HG02852 (cell line): ENCODE data around the gene MYH15.

Experiments used
- ATAC-seq: cut with Tn5 transposase; IDR thresholded peaks from one replicate; pipeline ENCODE4 v1.9.1; 2021; ENCODE audit warnings: mild to moderate bottlenecking, moderate library complexity; ENCODE audit not compliant: unreplicated experiment

MYH15 gene

GRCh38 chr3:108473711-108474110, 36.7 kb downstream of the MYH15 start:
- ATAC-seq, result no peak

GRCh38 chr3:108472001-108472591, 38.3 kb downstream of the MYH15 start:
- no peak for ATAC-seq

GRCh38 chr3:108471426-108471825, 39.0 kb downstream of the MYH15 start:
- ATAC-seq, result no peak

- no peak for ATAC-seq
Measured at GRCh38 chr3:108469126-108469525, 41.3 kb downstream of the MYH15 start.

GRCh38 chr3:108468577-108468976, 41.8 kb downstream of the MYH15 start:
- no peak for ATAC-seq

GRCh38 chr3:108462899-108463298, 47.5 kb downstream of the MYH15 start:
- no peak for ATAC-seq

- ATAC-seq, result peak; percentile 86
Measured at GRCh38 chr3:108461661-108462111, 48.7 kb downstream of the MYH15 start.

GRCh38 chr3:108459225-108459624, 51.2 kb downstream of the MYH15 start:
- no peak for ATAC-seq

GRCh38 chr3:108455212-108455705, 55.1 kb downstream of the MYH15 start:
- ATAC-seq, result no peak

- no peak for ATAC-seq
Measured at GRCh38 chr3:108453565-108453964, 56.8 kb downstream of the MYH15 start.

- ATAC-seq, result no peak
Measured at GRCh38 chr3:108450444-108450843, 60.0 kb downstream of the MYH15 start.

GRCh38 chr3:108448593-108448992, 61.8 kb downstream of the MYH15 start:
- ATAC-seq, result peak; percentile 85

GRCh38 chr3:108447096-108447847, 63.1 kb downstream of the MYH15 start:
- ATAC-seq, result no peak

- no peak for ATAC-seq
Measured at GRCh38 chr3:108442281-108442680, 68.1 kb downstream of the MYH15 start.

- no peak for ATAC-seq
Measured at GRCh38 chr3:108441518-108441917, 68.9 kb downstream of the MYH15 start.

- ATAC-seq, result no peak
Measured at GRCh38 chr3:108441071-108441507, 69.3 kb downstream of the MYH15 start.

- no peak for ATAC-seq
Measured at GRCh38 chr3:108438542-108438941, 71.9 kb downstream of the MYH15 start.

GRCh38 chr3:108437439-108437838, 73.0 kb downstream of the MYH15 start:
- ATAC-seq, result no peak

- ATAC-seq, result no peak
Measured at GRCh38 chr3:108433928-108434327, 76.5 kb downstream of the MYH15 start.

- no peak for ATAC-seq
Measured at GRCh38 chr3:108432431-108432830, 78.0 kb downstream of the MYH15 start.

- no peak for ATAC-seq
Measured at GRCh38 chr3:108430540-108430939, 79.9 kb downstream of the MYH15 start.

GRCh38 chr3:108428586-108428985, 81.8 kb downstream of the MYH15 start:
- no peak for ATAC-seq
